Measurements from ENCODE around the gene OR5AC2.

Gene OR5AC2

GRCh38 chr3:98086873-98087272 lies at the start of gene OR5AC2:
Gene OR5AC2 (plus strand): TSS chr3:98087173. CDS start chr3:98087173, 0 bp downstream.
- no peak for DNase-seq

- no peak for DNase-seq
Observed at GRCh38 chr3:98038286-98038685, 48.7 kb upstream of the OR5AC2 start.

DNA sequence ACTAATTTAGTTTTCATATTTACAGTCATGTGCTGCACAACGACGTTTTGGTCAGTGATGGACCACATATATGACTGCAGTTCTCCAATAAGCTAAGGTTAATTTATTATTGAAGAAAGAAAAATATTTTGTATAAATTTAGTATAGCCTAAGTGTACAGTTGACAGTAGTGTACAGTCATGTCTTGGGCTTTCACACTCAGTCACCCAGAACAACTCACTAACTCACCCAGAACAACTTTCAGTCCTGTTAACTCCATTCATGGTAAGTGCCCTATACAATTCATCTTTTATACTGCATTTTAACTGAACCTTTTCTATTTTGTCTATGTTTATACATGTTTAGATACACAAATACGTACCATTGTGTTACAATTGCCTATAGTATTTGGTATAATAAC lies 48.1 kb upstream of the OR5AC2 start:
- DNase-seq, result no peak

- DNase-seq, result peak; percentile 65
Observed at GRCh38 chr3:98039322-98040024, 47.5 kb upstream of the OR5AC2 start.

- DNase-seq, result no peak
Observed at GRCh38 chr3:98041350-98041749, 45.6 kb upstream of the OR5AC2 start.

DNA sequence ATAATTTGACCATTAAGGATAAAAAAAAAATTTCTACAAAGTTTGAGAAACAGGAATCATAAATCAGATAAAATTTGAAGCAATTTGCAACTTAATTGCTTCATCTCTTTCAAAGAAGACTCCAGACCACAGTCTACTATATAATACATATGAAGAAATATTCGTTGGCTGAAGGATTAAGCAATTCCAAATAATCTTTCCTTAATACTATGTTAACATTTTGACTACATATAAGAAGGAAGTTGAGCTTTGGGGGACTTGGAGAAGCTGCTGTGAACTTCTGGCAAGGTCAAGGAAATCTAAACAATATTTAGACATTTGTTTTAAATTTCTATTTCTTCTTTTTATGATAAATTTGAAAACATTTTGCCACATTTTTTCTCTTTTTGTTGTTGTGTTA lies 38.4 kb upstream of the OR5AC2 start:
- DNase-seq, result no peak

DNA sequence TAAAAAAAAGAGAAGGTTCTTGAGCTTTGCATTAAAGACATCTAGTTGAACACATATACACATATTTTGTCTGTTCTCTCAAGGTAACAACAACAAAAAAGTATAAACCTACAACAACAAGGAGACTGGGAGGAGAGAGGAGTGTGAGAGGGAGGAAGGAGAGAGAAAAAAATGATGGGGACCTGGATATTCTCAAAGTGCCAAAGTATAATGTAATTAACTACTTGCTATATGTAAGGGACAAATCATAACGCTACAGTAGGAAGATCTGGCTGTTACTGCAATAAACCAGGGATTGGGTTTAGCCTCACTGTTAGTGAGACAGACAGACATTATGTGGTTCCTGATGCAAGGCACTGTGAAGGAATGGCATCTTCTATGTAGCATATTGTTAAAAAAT lies 37.7 kb upstream of the OR5AC2 start:
- no peak for DNase-seq

DNA sequence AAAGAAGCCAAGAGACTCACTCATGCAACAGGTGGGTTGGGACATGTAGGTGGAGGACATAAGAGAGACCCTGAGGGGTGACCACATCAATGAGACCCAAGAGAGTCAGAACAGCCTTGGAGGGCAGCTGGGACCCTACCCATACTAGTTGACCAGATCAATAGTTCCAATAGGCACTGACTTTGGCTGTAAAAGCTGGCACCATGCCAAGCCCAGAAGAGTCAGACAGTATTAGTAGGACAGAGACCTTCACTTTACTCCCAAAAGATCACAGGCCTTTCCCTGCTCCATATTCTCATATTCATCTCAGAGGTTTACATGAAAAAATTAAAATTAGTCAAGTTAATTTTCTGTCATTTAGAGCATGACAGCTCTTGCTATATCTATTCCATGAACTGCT lies 30.9 kb upstream of the OR5AC2 start:
- no peak for DNase-seq

GRCh38 chr3:98057631-98058030 lies 29.3 kb upstream of the OR5AC2 start:
- no peak for DNase-seq

DNA sequence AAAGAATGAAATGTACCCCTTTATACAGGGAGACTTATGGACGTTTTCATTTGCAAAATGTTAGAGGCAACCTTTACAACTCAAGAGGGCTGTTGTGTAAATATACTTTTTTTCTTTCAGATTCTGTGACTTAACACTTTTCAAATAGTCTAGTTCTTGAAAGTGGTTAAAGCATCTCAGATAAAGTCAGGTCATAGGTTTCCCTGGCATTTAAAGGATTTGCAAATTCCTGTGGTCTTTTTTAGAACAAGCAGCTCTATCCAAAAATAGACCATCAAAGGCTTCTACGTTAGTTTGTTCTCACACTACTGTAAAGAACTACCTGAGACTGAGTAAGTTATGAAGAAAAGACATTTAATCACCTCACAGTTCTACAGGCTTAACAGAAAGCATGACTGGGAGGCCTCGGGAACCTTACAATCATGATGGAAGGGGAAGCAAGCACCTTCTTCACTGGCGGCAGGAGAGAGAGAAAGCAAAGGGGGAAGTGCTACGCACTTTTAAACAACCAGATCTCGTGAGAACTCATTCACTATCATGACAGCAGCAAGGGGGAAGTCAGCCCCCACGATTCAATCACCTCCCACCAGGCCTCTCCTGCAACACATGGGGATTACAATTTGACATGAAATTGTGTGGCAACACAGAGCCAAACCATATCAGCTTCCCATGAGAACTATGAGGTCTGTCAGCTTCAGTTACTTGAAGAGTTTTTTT lies 28.6 kb upstream of the OR5AC2 start:
- DNase-seq, result no peak

- no peak for DNase-seq
Observed at GRCh38 chr3:98068824-98069223, 18.1 kb upstream of the OR5AC2 start.

DNA sequence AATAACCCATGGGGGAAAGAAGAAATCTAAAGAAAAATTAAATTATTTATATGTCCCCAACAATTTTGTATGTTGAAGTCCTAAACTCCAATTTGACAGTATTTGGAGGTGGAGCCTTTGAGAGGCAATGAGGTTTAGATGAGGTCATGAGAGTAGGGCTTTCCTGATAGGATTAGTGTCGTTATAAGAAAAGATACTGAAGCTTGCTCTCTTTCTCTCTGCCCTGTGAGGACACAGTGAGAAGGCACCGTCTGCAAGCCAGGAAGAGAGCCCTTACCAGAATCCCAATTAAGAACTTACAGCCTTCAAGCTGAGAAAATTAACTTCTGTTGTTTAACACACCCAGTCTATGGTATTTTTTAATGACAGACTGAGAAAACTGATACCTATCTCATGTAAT lies 16.1 kb upstream of the OR5AC2 start:
- no peak for DNase-seq

DNA sequence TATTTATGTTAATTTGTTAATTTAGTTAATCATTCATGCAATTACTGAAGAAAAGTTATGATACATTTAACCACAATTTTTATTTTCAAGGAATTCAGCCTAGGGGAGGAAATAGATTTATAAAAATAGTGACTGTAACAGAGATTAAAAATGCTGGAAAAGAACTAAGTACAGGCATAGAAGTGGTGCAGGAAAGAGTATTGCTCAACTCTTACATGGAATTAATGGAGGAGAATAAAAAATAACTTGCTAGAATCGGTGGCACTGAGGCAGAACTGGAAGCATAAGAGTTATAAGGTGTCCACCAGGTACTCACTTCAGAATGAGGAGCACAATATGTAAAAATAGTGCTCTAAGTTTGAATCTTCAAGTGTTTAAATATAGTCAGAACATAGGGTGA lies 13.5 kb upstream of the OR5AC2 start:
- no peak for DNase-seq

DNA sequence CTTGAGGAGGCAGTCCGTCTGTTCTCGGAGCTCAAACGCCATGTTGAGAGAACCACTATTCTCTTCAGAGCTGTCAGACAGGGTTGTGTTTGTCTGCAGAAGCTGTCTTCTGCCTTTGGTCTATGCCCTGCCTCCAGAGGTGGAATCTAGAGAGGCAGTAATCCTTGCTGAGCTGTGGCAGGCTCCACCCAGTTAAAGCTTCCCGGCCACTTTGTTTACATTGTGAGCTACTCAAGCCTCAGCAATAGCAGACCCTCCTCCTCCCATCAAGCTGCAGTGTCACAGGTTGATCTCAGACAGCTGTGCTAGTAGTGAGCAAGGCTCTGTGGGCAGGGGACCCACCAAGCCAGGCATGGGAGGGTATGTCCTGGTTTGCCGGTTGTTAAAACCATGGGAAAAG lies 8.9 kb downstream of the OR5AC2 start:
- DNase-seq, result no peak

DNA sequence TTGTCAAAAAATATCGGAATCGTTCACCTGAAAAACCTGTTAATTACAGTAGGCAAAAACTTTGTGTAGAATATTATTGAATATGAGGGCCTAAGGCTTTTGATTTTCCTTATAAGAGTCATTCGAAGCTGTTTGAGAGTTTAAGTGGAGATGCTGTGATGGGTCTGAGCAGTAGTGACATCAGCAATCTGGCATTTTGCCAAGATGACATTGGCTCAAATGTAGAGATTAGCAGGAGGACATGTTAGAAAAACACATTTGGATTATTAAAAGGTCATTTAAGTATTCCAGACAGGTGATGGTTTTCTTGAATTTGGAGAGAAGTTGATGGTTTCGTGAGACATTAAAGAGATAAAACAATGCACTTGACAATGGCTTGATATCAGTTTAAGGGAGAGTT lies 12.9 kb downstream of the OR5AC2 start:
- no peak for DNase-seq

DNA sequence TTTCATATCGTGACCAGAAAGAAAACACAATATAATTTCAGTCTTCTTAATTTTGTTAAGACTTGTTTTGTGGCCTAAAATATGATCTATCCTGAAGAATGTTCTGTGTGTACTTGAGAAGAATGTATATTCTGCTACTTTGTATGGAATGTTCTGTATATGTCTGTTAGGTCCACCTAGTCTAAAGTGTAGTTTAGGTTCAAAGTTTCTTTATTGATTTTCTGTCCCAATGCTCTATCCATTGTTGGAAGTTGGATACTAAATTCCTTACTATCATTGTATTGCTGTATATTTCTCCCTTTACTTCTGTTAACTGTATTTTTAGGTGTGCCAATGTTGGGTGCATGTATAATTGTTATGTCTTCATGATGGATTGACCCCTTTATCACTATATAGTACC lies 21.2 kb downstream of the OR5AC2 start:
- no peak for DNase-seq

GRCh38 chr3:98109807-98110549 lies 23.0 kb downstream of the OR5AC2 start:
- no peak for DNase-seq

- DNase-seq, result no peak
Observed at GRCh38 chr3:98110550-98110908, 23.6 kb downstream of the OR5AC2 start.

DNA sequence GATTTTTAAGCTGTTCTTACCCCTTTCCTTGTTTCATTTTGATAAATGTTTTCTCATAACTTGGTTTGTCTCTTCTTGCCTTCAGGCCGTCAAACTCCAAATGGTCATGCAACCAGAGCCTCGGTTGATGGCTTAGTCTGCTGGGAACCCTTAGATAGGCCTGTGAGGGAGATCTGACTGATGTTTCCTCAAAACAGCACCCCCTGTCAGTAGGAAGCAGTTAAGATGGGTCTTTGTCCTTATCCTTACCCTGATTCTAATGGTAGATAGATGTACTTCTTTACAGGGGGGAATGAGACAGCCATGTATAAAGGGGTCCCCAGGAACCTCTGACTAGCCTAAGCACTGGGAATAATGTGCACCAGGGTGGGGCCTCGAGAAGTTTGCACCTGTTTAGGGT lies 27.3 kb downstream of the OR5AC2 start:
- no peak for DNase-seq

- DNase-seq, result no peak
Observed at GRCh38 chr3:98115717-98116116, 28.7 kb downstream of the OR5AC2 start.

GRCh38 chr3:98130421-98130820 lies 43.4 kb downstream of the OR5AC2 start, which contains the start of gene OR5H1:
Gene OR5H1 (plus strand): TSS chr3:98130721. CDS start chr3:98132698, 1,977 bp downstream.
- no peak for DNase-seq

GRCh38 chr3:98136631-98137030 lies 49.7 kb downstream of the OR5AC2 start:
- DNase-seq, result no peak

Data from NCI-H187 treated with DMSO at 0.1 percent for 48 hours (cell line).